ENCODE results near the gene MYO5A. TPM values are rescaled to one million over a fixed set of nuclear protein-coding genes. Genes with fewer than 3 reads are reported as not detected.
A peak's percentile ranks its signal among the peaks of the same experiment; 100 is the strongest.

MYO5A gene
- total RNA-seq, 1 experiment from 2014 or later, result 15.2 TPM

DNA sequence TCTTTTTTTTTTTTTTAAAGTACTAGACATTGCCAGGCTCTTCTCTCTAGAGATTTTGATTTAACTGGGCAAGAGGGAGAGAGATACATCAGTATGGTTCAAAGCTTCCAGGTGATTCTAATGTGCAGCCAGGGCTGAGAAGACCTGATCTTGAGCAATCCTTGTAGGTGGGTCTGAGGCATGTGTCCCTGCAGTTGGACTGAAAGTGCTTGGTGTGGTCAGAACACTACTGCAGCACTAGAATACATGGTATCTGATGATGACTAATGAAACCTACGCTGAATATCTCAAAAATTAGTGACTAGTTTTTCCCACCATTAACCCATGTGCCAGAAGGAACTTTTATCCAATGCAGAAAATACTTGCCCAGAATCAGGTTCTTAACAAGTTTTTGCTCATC is 198.7 kb downstream of the MYO5A start:
- DNase-seq (ENCODE audit: low spot score), result no peak

DNA sequence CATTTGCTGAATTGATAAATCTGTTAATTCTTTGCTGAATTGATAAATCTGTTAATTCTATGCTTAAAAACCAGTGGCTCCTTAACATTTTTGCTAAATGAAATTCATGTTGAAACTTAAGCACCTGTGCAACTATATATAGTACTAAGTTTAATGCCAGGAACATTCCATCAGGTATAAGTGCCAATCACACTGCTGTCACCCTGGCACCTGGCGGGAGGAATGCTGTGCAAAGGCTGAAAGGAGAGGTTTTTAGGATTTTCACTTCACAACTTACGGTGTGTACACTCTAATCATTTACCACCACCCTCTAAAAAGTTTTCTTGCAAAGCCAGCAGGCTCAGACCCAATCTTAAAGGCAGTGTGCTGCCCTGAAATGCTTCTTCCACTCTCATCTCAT is 199.5 kb downstream of the MYO5A start:
- no peak for DNase-seq (ENCODE audit: low spot score)

GRCh38 chr15:52328680-52329079 is 200.0 kb downstream of the MYO5A start:
- DNase-seq (ENCODE audit: low spot score), result no peak

DNA sequence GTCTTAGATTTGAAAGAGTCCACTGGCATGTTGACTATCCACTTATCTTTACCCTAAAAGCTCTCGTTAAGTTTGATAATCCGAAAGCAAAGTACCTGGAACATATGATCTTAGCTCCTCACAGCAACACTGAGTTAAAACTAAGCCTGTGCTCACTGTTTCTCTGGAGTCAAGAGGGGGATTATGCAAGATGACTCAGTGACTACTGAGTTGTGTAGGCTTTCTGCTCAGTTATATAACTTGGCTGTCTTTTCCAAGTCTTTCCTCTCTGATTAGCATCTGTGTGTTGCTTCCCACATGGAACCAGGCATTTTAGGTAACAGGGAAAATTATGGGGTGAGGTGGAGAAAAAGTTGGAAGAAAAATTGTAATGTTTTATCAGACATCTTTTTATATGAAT is 201.9 kb downstream of the MYO5A start:
- DNase-seq (ENCODE audit: low spot score), result no peak

DNA sequence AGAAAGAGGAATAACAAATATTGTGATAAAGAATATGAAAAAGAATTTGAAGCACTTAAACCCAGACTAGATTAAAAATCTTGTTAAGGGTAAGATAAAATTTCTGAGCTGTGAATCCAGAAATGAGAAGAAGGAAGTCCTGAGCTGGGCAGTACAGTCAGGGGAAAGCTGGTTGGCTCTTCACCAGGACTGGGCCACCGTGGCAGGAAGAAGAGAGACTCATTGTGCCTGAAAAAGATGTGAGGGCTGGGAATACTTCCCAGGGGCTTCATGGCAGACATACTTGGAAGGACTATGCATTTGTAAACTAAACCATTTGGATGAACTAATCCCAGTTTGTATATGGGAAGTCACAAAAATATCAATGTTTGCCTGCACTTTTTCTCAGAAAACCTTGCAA is 204.6 kb downstream of the MYO5A start:
- no peak for DNase-seq (ENCODE audit: low spot score)

- DNase-seq (ENCODE audit: low spot score), result no peak
These were observed 209.8 kb downstream of the MYO5A start for GRCh38 chr15:52318729-52319500.

- no peak for DNase-seq (ENCODE audit: low spot score)
These were observed 211.0 kb downstream of the MYO5A start for GRCh38 chr15:52317688-52318087.

DNA sequence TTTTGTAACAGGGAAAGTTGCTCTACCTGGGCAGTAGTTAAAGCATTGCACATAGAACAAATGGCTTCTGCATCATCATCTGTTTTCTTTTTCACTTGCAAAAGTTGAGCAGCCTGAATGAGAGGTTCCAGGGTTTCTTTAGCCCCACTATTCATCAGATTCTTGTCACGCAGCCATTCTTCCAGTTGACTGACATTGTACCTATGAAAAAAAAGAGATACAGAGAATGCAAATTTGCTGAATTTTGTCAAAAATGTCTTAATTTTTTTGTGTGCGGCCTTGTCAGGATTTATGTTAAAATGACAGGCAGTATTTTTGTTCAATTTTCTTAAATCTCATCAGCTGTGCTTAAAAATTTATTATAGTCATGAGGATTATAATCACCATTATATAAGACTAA is 211.7 kb downstream of the MYO5A start:
- no peak for DNase-seq (ENCODE audit: low spot score)

- DNase-seq (ENCODE audit: low spot score), result no peak
These were observed 219.5 kb downstream of the MYO5A start for GRCh38 chr15:52309154-52309548.

DNA sequence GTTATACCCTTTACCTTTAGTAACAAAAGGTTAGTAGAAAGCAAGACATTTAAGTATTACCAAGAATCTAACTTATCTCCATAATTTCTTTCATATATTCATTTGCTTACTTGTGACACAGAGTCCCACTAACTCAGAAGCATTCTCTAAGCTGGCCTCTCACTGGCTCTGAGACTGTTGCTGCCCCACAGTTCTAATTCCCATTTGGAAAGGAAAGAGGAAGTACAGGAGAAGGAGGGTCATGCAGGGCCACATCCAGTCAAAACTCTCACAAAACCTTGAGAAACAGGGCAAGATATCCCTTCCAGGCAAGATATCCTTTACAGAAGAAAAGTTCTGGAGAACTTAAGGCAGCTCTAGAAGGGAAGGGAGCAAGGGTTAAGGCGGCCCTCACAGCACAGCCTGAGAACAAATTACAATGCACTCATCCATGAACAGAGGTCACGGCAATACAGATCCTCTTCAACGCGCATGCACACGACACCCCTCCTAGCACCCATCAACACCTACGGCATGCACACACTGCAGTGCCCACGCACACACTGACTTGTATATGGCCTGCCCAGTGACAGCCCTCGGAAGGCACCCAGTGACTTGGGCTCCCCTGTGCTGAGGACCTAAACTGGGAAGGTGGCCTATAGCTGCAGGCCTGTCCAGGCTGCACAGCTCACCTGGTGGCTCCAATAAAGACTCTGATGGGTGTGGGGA is 220.1 kb downstream of the MYO5A start:
- no peak for DNase-seq (ENCODE audit: low spot score)

GRCh38 chr15:52307847-52308246 is 220.8 kb downstream of the MYO5A start:
- DNase-seq (ENCODE audit: low spot score), result no peak

GRCh38 chr15:52306270-52306669 is 222.4 kb downstream of the MYO5A start:
- DNase-seq (ENCODE audit: low spot score), result no peak

DNA sequence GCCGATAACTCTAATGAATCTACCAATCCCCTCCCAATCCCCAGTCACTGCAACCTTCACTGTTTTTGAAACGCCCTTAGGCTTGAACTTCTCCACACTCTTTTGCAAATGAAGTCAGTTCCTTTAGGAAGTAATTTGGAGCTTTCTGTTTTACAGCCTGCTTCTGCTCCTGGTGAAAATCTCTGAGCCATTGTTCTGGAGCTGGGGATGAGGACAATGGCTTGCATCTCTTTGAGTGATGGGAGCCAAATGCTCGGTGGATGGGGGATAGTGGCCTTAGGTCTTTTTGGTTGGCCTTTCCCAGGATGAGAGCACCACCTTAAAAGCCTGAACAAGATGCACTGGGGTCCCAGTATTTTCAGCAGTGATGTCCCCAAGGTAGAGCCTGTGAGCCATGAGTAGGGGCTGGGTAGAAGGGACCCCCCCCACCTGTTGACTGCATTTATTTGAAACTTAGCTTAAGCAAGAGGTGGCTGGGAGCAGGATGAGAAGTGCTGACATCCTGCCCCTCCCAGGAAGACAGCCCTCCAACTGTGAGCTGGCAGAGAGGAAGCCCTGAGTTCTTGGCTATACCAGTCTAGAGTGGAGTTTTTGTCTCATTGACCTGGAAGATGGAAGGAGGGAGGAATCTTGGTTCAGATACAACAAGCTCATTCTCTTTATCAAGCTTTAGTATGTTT is 225.4 kb downstream of the MYO5A start:
- no peak for DNase-seq (ENCODE audit: low spot score)

DNA sequence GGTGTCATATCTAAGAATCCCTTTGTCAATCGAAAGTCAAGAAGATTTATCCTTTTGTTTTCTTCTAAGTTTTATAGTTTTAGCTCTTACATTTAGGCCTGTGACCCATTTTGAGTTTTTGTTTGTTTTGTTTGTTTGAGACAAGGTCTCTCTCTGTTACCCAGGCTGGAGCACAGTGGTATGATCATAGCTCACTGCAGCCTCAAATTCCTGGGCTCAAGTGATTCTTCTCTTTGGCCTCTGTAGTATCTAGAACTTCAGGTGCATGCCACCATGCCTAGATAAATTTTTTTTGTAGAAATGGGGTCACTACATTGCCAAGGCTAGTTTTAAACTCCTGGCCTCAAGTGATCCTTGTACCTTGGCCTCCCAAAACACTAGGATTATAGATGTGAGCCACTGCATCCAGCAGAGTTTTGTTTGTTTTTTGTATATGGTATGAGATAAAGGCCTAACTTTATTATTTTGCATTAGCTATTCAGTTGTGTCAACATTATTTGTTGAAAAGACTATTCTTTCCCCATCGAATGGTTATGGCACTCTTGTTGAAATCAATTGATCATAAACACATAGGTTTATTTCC is 227.3 kb downstream of the MYO5A start:
- DNase-seq (ENCODE audit: low spot score), result no peak

DNA sequence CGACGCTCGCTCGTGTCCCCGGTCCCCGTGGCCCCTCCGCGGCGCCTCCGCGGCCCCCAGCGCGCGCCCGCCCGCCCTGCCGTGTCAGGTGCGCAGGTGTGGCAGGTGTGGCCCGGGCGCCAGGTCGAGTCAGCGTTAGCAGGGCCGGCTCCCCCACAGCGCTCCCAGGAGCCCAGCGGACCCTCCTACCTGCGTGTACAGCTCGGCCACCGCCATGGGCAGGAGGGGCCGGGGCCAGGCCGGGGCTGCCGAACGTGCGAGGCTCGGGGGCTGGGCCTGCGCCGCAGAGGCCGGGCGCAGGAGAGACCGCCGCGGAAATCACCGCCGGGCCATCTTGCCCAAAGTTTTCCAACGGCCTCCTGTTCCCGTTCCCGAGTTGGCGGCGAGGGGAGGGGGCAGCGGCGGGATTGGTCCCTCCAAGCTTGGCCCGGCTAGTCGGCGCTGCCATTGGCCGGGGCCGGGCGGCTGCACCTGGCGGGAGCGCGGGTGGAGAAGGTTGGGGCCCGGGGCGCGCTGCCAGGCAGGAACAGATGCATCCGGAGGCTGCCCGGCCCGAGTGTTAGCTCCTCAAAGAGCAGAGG is 233.2 kb downstream of the MYO5A start, which contains the start of gene MYO5C:
Gene MYO5C, minus strand, starts transcription at position 384 of the 581 bp plus-strand sequence. Its CDS starts 168 bp downstream, at position 216.
- no peak for DNase-seq (ENCODE audit: low spot score)

DNA sequence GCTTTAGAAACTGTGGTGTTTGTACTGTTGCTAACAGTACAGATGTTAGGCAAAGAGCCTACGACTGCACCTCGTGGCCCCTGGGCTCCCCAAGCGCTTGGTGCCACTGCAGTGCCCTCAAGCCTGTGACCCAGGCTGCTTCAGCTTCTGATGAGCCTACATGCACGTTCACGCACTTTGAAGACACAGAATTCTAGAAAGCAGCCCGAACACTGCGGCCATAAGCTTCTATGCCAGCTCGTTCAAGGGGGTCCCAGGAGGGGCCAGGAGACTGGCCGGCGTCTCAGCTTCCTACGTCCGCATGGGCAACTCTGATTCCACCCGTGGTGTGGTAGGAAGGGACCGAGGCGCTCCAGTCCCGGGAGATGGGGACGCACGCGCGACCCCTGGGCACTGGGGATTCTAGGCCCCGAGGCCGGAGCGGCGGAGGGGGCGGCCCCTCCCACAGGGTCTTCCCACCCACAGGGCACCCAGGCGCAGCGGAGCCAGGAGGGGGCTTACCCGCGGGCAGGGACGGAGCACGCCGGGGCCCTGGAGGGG is 233.7 kb downstream of the MYO5A start:
- no peak for DNase-seq (ENCODE audit: low spot score)

DNA sequence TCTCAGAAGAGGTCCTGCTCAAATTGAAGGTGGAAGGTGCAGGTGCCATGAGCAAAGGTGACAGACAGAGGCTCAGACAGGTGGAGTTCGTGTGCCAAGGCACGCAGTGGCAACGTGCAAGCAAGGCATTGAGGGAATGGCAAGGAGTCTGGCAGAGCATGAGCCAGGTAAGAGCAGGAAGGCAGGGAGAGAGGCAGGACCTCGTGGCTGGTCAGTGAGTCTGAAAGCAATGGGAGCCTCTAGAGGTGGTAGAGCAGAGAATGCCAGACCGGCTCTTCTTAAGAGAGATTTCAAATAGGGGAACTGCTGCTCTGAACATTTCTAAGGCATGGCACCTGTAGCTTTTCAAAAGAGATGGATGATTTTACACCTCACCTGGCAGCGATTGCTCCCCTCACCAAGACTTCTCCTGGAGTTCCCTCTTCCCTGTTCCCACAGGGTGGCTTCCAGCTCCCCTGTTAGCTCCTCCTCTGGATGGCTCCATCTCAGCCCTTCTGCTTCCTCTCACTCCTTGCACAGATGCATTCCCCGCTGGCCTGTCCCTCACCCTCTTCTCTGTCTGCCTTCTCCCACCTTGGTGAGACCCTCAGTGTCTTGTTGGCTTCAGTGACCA is 235.8 kb downstream of the MYO5A start:
- DNase-seq (ENCODE audit: low spot score), result no peak

DNA sequence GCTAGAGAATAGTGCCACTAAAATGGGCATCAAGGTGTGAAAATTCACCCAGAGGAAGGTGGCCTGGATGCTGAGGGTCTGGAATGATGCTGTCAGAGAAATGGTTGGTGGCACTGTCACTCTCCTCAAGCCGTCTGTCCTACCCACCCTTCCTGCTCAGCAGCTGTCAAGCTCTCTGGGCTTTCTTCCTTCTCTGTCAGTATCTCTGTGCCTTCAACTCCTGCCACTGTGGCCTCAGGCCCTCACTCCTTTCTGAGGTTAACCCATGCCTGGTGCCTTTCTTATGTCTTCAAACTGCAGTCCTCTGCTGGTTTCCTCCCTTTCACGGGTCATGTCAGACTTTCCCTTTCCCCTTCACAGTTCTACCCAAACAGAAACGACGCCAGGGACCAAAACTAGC is 237.5 kb downstream of the MYO5A start:
- DNase-seq (ENCODE audit: low spot score), result no peak

DNA sequence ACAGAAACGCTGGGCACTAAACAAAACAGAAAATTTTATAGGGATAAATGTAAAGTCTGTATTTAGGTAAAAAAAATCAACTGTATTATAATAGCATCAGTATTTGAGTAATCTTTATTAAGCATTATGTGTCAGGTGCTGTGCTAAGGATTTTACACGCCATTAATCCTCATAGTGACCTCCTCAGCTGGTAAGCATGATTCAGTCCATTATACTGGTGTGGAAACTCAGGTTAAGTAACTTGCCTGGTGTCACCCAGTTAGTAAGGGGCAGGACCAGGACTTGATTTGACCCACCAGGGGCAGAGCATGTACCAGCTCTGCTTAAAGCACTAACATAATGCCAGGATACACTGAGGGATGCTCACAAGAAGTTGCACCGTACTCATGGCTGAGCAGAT is 237.9 kb downstream of the MYO5A start:
- DNase-seq (ENCODE audit: low spot score), result no peak

DNA sequence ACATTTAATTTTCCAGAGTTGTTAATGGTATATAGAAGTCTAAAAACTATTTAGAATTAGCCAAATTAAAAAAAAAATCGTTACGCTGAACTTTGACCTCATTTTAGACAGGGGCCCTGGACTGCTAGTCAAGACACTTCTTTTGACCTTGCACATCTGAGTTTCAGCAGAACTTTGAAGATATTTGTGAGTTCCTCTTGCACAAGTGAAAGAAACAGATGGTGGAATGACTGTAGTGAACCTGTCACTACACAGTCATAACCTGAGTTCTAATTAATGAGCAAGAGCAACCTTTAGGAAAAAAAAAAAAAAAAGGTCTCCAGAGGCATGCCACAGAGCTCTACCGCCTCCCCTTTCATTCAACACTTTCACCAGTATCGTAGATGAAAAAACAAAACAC is 238.4 kb downstream of the MYO5A start:
- DNase-seq (ENCODE audit: low spot score), result no peak

DNA sequence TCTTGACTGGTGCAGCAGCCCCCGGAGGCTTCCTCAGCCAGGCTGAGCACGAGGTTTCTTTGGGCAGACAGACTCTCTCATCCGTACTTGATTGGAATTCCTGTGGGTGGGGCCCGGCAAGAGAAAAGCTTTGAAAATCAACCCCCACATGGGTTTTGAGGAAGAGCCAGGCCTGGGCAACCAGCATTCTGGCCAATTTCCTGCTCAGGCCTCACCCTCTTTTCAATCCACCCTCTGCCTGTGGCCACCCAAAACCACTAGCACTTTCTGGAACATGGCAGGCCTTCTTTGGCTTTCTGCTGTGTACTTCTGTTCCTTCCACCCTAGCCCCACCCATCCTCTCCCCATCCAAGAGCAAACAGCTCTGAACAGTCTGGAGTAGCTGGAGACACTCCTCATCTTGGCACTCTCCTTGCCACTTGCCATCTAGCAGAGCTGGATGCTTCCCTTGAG is 239.0 kb downstream of the MYO5A start:
- DNase-seq (ENCODE audit: low spot score), result peak; percentile 15

Measured in H4 (cell line).